Activated naive CD8-positive, alpha-beta T cell treated with anti-CD3 and anti-CD28 coated beads, Interleukin-2, amount 10 ng/mL, durations not matched to agents 7 days and 5 days (primary cell): ENCODE data around the gene SQSTM1. TPM values are rescaled to one million over a fixed set of nuclear protein-coding genes. Genes with fewer than 3 reads are reported as not detected.

ENCODE experiments used
- ATAC-seq: fragments of 150-1000 bp; cut with Tn5 transposase; one replicate; pipeline ENCODE4 v1.10.0; 2021; ENCODE audit warnings: low read depth, moderate library complexity
- POLR2A ChIA-PET: fragments of 350-600 bp; sonication (Branson Sonifier 250); formaldehyde crosslinking; loops from one replicate; lab custom pipeline; 2021; ENCODE audit warnings: antibody characterized with exemption; lab: Charles Lee
- DNase-seq: peaks from one replicate; pipeline ENCODE4 v3.0.0; 2021
- H3K27ac Mint-ChIP-seq: one replicate; pipeline ENCODE4 v1.8.0; 2022; ENCODE audit warnings: mild to moderate bottlenecking, mixed read lengths
- H3K27me3 Mint-ChIP-seq: one replicate; pipeline ENCODE4 v1.8.0; 2022; ENCODE audit warnings: mild to moderate bottlenecking, moderate library complexity, mixed read lengths
- H3K36me3 Mint-ChIP-seq: one replicate; pipeline ENCODE4 v1.8.0; 2021; ENCODE audit warnings: mild to moderate bottlenecking, mixed read lengths
- H3K4me1 Mint-ChIP-seq: one replicate; pipeline ENCODE4 v1.8.0; 2021; ENCODE audit warnings: mixed read lengths
- H3K4me3 Mint-ChIP-seq: one replicate; pipeline ENCODE4 v1.8.0; 2022; ENCODE audit warnings: mild to moderate bottlenecking, moderate library complexity, mixed read lengths
- H3K9me3 Mint-ChIP-seq: one replicate; pipeline ENCODE4 v1.8.0; 2021; ENCODE audit warnings: mixed read lengths
- total RNA-seq, 2 experiments: library from RNA; stranded (reverse); gene quantifications; one replicate each; pipeline ENCODE4 v1.2.3, GENCODE V29; 2021

Gene SQSTM1
- total RNA-seq, 2 experiments from 2014 or later: 196 to 216 TPM

- no peaks in the 10 kb centered on the region for H3K27me3 Mint-ChIP-seq
- no peaks in the 10 kb centered on the region for H3K9me3 Mint-ChIP-seq
- ATAC-seq (no peak), DNase-seq (no peak)
- H3K36me3 Mint-ChIP-seq: peaks cover 6% of the 10 kb centered on the region
- peak overlapping the region; percentile 39 for H3K4me3 Mint-ChIP-seq
- POLR2A ChIA-PET: interaction anchor here (0.9 to 4.0 kb wide), 3 partner anchors 10 to 194 kb away, joined by 3 to 42 read pairs (median 5); partner anchors contain the start of genes HNRNPH1 and MGAT4B
- no peak overlapping the region for H3K27ac Mint-ChIP-seq
- peaks cover 17% of the 10 kb centered on the region for H3K4me1 Mint-ChIP-seq
Observed at GRCh38 chr5:179816796-179817469, 3.8 kb upstream of the SQSTM1 start.

- ATAC-seq: no peak
- peaks cover 23% of the 10 kb centered on the region for H3K4me1 Mint-ChIP-seq
- no peak for DNase-seq
- H3K36me3 Mint-ChIP-seq: peaks cover 6% of the 10 kb centered on the region
- no peaks in the 10 kb centered on the region for H3K27me3 Mint-ChIP-seq
- no peaks in the 10 kb centered on the region for H3K9me3 Mint-ChIP-seq
- peak overlapping the region; percentile 39 for H3K4me3 Mint-ChIP-seq
- H3K27ac Mint-ChIP-seq: peak overlapping the region; percentile 90
- POLR2A ChIA-PET: interaction anchor here (0.9 to 4.0 kb wide), 2 partner anchors 11 to 194 kb away, joined by 5 to 42 read pairs; partner anchors contain the start of genes HNRNPH1 and MGAT4B
Observed at GRCh38 chr5:179817470-179817840, 3.2 kb upstream of the SQSTM1 start.

DNA sequence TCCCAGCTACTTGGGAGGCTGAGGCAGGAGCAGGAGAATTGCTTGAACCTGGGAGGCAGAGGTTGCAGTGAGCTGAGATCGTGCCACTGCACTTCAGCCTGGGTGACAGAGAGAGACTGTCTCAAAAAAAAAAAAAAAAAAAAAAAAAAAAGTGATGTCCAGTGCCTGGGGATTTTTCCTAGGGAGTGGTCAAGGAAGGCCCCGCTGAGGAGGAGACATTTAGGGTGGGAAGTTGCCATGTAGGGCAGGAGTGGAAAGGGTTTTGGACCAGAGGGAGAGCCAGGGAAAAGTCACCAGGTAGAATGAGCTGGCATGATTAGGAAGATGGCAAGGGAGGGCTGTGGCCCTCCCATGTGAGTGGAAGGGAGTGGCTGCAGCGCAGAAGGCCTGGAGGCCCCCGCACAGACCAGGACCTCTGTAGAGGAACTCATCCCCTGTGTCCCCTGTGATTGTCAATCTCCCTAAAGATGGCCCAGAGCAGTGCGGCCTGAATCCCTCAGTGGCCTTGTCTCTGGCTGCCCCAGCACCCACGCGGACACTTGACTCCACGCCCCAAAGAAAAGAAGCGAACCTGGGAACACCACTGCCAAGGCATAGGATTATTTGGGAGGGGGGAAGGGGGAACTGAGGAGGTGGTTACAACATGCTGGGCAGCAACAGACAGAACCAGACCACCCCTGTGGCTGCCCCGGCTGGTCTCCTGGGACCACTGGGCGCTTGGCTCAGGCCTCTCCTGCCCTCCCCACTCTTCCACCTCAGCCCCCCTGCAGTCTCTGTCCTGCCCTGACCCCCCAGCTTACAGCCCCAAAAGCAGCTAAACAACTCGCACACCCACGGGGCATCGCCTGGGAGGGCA, 2.6 kb upstream of the SQSTM1 start:
- H3K9me3 Mint-ChIP-seq: no peaks in the 10 kb centered on the region
- POLR2A ChIA-PET: interaction anchor here (0.9 to 4.0 kb wide), 3 partner anchors 11 to 194 kb away, joined by 3 to 42 read pairs (median 5); partner anchors contain the start of genes HNRNPH1 and MGAT4B
- no peaks in the 10 kb centered on the region for H3K27me3 Mint-ChIP-seq
- peaks cover 23% of the 10 kb centered on the region for H3K4me1 Mint-ChIP-seq
- DNase-seq (no peak), ATAC-seq (no peak)
- H3K4me3 Mint-ChIP-seq: peak overlapping the region; percentile 78
- H3K36me3 Mint-ChIP-seq: peaks cover 6% of the 10 kb centered on the region
- H3K27ac Mint-ChIP-seq: peak overlapping the region; percentile 90

DNA sequence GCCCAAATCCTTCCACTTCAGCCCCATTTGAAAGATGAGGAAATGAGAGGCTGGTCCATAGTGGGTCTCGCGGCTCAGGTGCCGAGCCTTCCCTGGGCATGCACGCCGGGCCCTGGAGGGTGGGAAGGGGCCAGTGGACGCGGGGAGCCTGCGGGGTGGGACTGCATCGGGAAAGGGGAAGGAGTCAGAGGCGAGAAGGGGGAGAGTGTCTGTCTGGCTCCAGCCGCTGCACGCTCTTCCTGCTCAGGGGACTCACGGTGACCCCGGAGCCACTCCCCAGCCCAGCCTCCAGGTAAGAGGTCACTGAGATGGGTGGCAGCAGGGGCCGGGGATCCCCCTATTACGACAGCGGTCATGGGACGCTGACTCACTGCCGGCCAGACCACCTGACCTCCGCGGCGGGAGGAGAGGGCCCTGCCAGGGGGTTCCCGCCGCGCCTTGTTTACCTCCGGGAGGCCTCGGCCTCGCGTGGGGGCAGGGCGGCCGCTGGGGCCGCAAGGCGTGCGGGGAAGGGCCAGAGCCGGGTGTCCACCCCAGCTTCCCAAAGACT, 1.9 kb upstream of the SQSTM1 start:
- Mint-ChIP-seq H3K27ac (peak overlapping the region; percentile 90), H3K4me3 (peak overlapping the region; percentile 78), H3K36me3 (peaks cover 5% of the 10 kb centered on the region), H3K27me3 (no peaks in the 10 kb centered on the region), H3K9me3 (no peaks in the 10 kb centered on the region), H3K4me1 (peaks cover 23% of the 10 kb centered on the region)
- POLR2A ChIA-PET: interaction anchor here (0.9 to 4.0 kb wide), 7 partner anchors 8 to 195 kb away, joined by 3 to 42 read pairs (median 5); partner anchors contain the start of genes HNRNPH1 and MGAT4B
- ATAC-seq: peak; percentile 66
- peak; percentile 86 for DNase-seq

DNA sequence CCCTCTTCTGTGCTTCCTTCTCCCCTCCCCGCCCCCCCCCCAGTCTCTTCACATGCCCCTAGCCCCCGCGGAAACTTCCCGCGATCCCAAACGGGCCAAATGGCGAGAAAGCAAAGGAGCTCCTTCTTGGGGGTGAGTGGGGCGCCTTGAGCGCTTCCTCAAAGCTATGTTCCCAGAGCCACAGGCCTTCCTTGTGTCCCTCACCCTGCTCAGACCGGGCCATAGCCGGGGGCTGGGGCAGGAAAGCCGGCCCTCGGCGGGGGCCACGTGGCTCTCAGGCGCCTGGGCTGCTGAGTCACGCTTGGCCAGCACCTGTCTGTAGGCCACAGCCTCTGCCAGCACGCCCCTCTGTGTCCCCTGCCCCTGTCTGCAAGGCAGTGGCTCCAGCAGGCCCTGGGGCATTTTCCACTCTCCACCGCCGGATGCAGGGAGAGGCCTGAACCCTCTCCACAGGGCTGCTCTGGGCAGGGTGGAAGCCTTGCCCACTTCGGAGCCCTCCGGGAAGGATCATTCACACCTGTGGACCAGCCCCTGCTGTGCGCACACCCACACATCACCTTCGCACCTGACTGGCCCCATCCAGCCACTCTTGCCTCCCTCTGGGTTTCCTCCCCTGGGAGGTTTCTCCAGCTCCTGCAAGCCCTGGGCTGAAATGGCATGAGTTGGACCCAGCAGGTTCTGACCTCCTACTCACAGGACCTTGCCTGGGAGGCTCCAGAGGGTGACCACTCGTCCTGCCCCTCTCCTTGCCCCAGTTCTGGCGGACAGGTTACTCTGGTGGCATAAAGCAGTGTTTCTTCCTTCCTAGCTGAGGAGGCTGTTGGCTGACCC, 1.2 kb upstream of the SQSTM1 start:
- Mint-ChIP-seq H3K27ac (peak overlapping the region; percentile 87), H3K9me3 (no peaks in the 10 kb centered on the region), H3K27me3 (no peaks in the 10 kb centered on the region), H3K36me3 (peaks cover 4% of the 10 kb centered on the region), H3K4me1 (peaks cover 24% of the 10 kb centered on the region), H3K4me3 (peak overlapping the region; percentile 90)
- peak; percentile 1 for ATAC-seq
- DNase-seq: peak; percentile 64
- POLR2A ChIA-PET: interaction anchor here (0.8 to 4.0 kb wide), 13 partner anchors 8 to 196 kb away, joined by 3 to 42 read pairs (median 5); partner anchors contain the start of genes HNRNPH1, MGAT4B and TBC1D9B

DNA sequence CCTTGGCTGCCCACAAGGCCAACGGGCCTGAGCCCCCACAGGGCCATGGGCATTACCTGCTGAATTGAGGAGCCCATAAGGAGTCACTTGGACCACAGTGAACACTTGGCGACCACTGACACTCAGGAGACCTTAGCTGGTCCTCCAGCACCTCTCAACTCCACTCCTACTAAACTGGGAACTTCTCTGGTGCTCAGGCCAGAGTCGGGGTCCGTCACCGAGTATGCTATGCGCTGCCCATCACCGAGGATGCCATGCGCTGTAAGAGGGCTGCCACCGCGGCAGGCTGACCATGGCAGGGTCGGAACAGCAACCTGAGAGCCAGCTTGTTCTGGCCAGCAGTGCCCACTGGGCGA, 600 bp upstream of the SQSTM1 start:
- ATAC-seq (no peak), DNase-seq (no peak)
- Mint-ChIP-seq H3K4me1 (peaks cover 29% of the 10 kb centered on the region), H3K27me3 (no peaks in the 10 kb centered on the region), H3K4me3 (peak overlapping the region; percentile 90), H3K27ac (peak overlapping the region; percentile 87), H3K36me3 (peaks cover 10% of the 10 kb centered on the region), H3K9me3 (no peaks in the 10 kb centered on the region)
- POLR2A ChIA-PET: interaction anchor here (0.8 to 4.0 kb wide), 12 partner anchors 9 to 123 kb away, joined by 3 to 42 read pairs (median 6); partner anchors contain the start of genes MGAT4B and TBC1D9B

- no peaks in the 10 kb centered on the region for H3K27me3 Mint-ChIP-seq
- peaks cover 29% of the 10 kb centered on the region for H3K4me1 Mint-ChIP-seq
Observed at GRCh38 chr5:179821298-179822058, 773 bp downstream of the SQSTM1 start.

DNA sequence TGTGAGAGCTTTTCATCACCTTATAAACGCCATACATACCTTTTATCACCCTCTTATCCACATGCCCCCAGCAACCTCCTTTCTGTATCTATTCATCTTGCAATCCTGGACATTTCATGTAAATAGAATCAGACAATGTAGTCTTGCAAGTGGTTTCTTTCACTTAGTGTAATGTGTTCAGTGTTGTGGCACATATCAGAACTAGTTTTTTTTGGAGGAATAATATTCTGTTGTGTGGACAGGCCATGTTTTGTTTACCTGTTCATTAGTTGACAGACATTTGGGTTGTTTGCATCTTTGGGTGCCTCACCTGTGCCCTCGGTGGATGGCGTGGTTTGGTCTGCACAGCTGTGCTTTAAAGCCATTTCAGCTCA, 1.3 kb downstream of the SQSTM1 start:
- DNase-seq (no peak), ATAC-seq (no peak)
- Mint-ChIP-seq H3K9me3 (no peaks in the 10 kb centered on the region), H3K36me3 (peaks cover 16% of the 10 kb centered on the region), H3K27me3 (no peaks in the 10 kb centered on the region), H3K27ac (peak overlapping the region; percentile 96), H3K4me3 (peak overlapping the region; percentile 90), H3K4me1 (peaks cover 30% of the 10 kb centered on the region)
- POLR2A ChIA-PET: interaction anchor here (0.6 to 1.1 kb wide), 7 partner anchors 11 to 1440 kb away, joined by 3 to 5 read pairs (median 3); no protein-coding TSS in a partner anchor

More at GRCh38 chr5:179821298-179822058, 773 bp downstream of the SQSTM1 start:
- peak; percentile 87 for DNase-seq
- POLR2A ChIA-PET: interaction anchor here (0.6 to 4.0 kb wide), 13 partner anchors 10 to 1441 kb away, joined by 3 to 42 read pairs (median 4); partner anchors contain the start of gene MGAT4B
- Mint-ChIP-seq H3K36me3 (peaks cover 13% of the 10 kb centered on the region), H3K9me3 (no peaks in the 10 kb centered on the region), H3K4me3 (peak overlapping the region; percentile 90), H3K27ac (peak overlapping the region; percentile 96)
- ATAC-seq: peak; percentile 65

DNA sequence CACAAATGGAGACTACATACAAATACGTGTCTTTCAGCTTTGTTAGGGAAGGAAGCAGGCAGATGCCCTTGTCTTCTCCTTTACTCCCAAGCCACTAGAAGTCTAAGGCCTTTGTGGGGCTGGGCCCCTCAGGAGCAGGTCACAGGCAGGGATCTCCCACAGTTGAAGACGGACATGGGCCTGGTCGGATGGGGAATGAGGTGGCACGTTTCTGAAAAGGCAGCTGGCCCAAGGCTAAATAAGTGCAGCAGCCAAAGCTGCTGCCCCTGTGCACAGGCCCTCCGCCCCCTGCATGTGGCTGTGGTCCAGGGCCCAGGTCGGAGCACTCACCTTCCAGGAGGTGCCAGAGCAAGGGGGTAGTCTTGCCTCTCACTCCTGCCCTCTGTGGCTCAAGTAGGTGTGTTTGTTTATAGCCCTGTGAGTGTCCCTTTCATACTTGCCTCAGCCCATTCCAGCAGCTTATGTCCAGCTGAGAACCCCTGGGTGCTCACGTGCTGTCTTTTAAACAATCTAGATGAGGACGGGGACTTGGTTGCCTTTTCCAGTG, 1.8 kb downstream of the SQSTM1 start:
- peaks cover 30% of the 10 kb centered on the region for H3K4me1 Mint-ChIP-seq
- peaks cover 16% of the 10 kb centered on the region for H3K36me3 Mint-ChIP-seq
- H3K27me3 Mint-ChIP-seq: no peaks in the 10 kb centered on the region
- peak overlapping the region; percentile 90 for H3K4me3 Mint-ChIP-seq
- ATAC-seq (no peak), DNase-seq (no peak)
- POLR2A ChIA-PET: interaction anchor here (0.6 to 1.1 kb wide), 7 partner anchors 10 to 1439 kb away, joined by 3 to 5 read pairs (median 3); no protein-coding TSS in a partner anchor
- H3K27ac Mint-ChIP-seq: peak overlapping the region; percentile 96
- H3K9me3 Mint-ChIP-seq: no peaks in the 10 kb centered on the region

GRCh38 chr5:179823937-179824744, 3.4 kb downstream of the SQSTM1 start:
- Mint-ChIP-seq H3K4me3 (no peak overlapping the region), H3K9me3 (no peaks in the 10 kb centered on the region), H3K4me1 (peaks cover 24% of the 10 kb centered on the region), H3K27me3 (no peaks in the 10 kb centered on the region), H3K36me3 (peaks cover 28% of the 10 kb centered on the region), H3K27ac (no peak overlapping the region)
- ATAC-seq (no peak), DNase-seq (no peak)
- POLR2A ChIA-PET: no interaction called here

DNA sequence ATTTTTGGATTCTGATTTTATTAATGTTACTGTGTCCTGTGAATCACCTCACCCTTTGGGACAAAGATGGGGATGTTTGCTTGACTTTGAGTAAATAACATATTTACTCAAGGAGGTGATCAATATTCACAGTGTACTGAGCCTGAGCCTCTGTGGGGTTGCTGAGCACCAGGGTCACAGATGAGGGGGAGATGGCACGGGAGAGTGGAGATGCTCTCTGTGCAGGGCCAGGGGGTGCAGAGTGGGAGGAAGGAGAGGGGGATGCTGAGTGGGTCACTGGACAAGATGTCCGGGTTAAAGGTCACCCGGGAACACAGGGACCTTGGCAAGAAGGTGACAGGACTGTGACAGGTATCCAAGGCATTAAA, 4.0 kb downstream of the SQSTM1 start:
- no peak overlapping the region for H3K27ac Mint-ChIP-seq
- H3K4me1 Mint-ChIP-seq: peaks cover 22% of the 10 kb centered on the region
- no peaks in the 10 kb centered on the region for H3K27me3 Mint-ChIP-seq
- ATAC-seq (no peak), DNase-seq (no peak)
- H3K4me3 Mint-ChIP-seq: no peak overlapping the region
- no peaks in the 10 kb centered on the region for H3K9me3 Mint-ChIP-seq
- POLR2A ChIA-PET: no interaction called here
- H3K36me3 Mint-ChIP-seq: peaks cover 33% of the 10 kb centered on the region
